Measurements from ENCODE around the gene RBM14.
A peak's percentile ranks its signal among the peaks of the same experiment; 100 is the strongest.
"Not testable (repeated sequence)": the region's sequence is repeated elsewhere in the genome, so short reads cannot be mapped to it uniquely, and the experiment has no call there.

RBM14 gene, protein sequence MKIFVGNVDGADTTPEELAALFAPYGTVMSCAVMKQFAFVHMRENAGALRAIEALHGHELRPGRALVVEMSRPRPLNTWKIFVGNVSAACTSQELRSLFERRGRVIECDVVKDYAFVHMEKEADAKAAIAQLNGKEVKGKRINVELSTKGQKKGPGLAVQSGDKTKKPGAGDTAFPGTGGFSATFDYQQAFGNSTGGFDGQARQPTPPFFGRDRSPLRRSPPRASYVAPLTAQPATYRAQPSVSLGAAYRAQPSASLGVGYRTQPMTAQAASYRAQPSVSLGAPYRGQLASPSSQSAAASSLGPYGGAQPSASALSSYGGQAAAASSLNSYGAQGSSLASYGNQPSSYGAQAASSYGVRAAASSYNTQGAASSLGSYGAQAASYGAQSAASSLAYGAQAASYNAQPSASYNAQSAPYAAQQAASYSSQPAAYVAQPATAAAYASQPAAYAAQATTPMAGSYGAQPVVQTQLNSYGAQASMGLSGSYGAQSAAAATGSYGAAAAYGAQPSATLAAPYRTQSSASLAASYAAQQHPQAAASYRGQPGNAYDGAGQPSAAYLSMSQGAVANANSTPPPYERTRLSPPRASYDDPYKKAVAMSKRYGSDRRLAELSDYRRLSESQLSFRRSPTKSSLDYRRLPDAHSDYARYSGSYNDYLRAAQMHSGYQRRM

DNA sequence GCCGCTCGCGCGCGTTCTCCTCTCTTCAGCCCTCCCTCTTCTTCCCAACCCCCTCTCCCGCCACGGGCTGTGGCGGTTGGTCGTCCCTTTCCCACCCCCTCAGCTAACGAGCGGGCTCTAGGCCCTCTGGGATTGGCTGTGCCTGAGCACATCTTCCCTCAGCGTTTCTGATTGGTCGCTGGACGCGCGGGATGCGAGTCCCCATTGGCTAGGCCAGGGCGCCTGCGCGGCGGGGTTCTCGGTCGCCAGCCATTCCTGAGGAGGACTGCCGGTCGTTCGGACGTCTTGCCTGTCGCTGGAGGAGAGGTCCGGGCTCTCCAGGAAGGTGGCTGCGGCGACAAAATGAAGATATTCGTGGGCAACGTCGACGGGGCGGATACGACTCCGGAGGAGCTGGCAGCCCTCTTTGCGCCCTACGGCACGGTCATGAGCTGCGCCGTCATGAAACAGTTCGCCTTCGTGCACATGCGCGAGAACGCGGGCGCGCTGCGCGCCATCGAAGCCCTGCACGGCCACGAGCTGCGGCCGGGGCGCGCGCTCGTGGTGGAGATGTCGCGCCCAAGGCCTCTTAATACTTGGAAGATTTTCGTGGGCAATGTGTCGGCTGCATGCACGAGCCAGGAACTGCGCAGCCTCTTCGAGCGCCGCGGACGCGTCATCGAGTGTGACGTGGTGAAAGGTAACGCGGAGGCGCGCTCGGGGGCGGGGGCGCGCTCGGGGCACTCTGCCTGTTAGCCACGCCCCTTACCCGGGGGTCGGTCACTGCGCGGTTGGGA is at the start of gene RBM14:
Gene RBM14 (plus strand): TSS at position 252 of the 776 bp plus-strand sequence. CDS start 91 bp downstream, at position 343.
- peak; percentile 100 for DNase-seq

DNA sequence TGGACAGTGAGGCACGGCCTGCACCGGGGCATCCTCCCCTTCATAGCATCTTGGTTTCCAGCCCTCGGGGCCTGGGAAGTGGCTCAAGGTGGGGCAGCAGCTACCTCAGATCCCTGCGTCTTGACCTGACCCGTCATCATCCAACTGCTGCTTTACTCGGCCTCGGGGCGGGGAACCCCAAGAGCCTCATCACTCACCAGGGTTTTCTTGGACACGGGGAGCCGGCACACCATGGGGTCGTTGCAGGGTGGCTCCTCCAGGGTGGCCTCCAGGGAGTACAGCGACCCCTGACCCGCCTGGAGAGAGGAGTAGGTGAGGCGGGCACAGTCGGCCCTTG is 48.7 kb upstream of the RBM14 start:
- no peak for DNase-seq

DNA sequence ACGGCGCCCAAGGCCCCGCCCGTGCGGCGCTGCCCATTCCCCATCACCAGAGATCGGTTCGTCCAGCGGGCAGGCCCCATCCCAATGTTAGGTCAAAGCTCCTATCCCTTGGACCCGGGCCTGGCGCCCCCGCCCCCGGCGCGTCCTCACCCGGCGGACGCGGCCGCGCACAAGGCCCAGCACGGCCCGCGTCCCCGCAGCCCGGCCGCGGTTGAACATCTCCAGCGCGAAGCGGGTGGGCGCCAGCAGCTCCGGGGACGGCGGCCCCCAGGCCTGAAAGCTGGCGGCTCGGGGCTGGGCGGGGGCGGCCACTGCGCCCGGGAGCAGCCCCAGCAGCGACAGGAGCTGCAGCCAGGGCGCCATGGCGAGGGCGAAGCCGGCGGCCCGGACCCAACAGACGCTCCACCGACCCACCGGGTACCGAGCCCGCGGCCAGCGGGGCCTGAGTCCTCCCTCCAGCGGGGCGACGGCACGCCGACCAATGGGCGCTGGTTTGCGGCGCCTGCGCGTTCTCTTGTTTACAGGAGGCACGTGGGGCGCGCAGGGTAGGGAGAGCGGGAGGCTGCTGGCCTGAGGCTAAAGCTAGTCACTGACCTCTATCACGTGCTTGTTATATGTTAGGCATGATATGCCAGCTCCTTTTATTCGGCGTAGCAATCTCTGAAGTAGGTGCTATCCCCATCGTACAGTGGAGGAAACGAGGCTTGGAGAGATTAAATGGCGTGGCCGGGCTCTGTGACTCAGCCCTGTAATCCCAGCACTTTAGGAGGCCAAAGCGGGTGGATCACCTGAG is 48.1 kb upstream of the RBM14 start, which contains the start of gene CTSF:
Gene CTSF (minus strand): TSS at position 483 of the 793 bp plus-strand sequence. CDS start 120 bp downstream, at position 363.
- peak; percentile 70 for DNase-seq

DNA sequence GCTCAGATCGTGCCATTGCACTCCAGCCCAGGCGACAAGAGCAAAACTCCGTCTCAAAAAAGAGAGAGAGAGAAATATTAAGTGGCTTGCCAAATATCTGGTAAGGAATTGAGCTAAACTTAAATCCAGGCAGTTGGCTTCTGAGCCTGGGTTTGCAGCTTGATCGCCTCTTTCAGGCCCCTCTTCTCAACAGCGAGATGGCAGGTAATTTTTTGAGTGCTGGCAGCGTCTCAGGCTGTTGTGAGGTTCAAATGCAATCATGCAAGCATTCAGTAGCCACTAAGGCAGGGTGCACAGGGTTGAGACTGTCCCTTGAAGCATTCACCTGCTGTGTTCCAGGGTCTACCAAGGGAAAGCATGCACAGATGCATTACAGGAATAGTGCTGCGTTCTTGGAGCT is 47.4 kb upstream of the RBM14 start:
- DNase-seq: no peak

DNA sequence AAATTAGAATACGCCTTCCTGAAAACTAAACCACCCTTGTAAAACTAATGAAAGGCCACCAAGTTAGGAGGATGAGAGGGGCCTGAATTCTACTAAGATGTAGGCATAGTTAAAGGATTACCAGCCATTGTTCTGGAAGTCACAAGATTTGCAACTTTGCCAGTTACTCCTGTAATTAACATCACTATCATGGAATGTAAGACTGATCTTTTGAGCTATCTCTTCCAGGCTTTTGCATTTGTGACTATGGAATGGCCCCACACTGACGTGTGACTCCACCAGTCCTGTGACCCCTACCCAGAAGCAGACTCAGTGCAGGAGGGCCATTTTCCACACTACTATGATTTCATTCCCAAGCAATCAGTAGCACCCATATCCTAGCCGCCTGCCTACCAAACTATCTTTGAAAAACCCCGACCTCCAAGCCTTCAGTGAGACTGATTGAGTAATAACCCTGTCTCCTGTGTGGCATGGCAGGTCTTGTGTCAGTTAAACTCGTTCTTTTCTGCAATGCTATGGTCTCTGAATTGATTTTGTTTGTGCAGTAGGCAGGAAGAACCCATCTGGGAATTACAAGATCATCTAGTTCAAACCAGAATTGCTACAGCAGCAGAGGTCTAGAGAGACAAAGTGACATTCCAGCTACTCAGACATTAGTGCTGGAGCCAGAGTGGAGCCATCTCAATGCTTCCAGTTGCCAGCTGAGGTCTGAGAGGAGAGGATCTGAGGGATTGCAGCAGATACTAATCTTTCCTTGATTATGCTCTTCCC is 46.2 kb upstream of the RBM14 start:
- no peak for DNase-seq

DNA sequence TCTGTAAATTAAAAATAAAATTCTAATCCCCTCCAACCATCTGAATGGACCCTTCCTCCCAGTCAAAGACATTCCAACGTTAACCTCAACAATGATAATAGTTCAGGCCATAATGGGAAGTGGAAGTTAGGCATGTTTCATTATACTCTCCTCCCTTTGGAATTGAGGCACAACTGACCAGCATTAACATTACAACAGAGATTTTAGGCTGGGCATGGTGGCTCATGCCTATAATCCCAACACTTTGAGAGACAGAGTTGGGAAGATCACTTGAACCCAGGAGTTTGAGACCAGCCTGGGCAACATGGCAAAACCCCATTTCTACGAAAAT is 45.6 kb upstream of the RBM14 start:
- DNase-seq: no peak

DNA sequence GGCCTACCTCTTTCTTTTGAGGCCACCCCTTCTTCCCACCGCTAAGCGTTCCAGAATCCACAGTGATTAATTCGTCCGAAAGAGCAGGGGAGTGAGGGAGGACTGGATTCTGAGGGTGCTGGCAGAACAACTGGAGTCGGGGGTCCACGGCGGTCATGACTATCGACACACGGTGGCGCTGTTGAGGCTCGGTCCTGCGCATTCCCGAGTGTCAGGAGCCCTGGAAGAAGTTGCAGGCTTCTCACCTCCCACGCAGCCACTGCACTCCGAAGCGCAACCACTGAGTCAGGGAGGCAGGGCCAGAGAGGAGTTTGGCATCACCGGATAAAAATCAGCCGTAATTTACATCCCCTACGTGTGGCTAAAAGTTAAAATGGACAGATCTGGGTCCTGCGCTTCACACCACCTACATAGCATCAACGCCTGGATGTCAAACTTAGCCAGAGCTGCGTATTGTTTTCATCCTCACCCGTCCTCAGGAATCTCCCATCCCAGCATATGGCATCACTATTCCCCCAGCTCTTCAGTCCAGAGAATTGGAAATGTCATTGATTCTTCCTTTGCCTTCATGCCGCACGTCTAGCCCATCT is 37.3 kb upstream of the RBM14 start:
- DNase-seq: peak; percentile 69

DNA sequence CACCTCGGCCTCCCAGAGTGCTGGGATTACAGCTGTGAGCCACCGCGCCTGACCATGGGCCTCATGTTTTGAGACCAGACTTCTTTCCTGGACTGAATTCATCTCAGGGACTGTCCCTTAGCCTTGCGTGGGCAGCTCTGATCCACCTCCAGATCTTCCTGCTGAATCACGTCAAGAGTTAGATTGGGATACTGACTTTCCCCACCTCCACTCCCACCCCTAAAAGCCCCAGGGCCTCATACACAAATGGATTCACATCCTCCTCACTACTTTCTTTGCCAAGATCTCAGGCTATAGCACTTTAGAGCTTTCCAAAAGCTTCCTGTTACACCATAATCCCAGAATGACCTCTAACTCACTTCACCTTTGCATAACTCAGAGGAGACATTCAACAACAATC is 35.6 kb upstream of the RBM14 start:
- DNase-seq: no peak

DNA sequence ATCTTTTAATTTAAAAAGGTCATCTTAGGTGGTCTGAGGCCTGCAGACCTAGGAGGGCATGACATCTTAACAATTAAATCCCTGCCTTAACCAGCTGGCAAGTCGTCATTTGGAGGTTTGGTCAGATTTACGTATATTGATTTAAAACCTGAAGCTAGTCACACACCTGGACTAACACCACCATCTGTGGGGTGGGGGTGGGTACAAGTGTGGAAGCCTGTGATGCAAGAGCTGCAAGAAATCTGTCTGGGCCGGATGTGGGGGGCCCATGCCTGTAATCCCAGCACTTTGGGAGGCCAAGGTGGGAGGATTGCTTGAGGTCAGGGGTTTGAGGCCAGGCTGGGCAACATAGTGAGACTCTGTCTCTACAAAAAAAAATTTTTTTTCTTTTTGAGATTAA is 35.2 kb upstream of the RBM14 start:
- DNase-seq: no peak

DNA sequence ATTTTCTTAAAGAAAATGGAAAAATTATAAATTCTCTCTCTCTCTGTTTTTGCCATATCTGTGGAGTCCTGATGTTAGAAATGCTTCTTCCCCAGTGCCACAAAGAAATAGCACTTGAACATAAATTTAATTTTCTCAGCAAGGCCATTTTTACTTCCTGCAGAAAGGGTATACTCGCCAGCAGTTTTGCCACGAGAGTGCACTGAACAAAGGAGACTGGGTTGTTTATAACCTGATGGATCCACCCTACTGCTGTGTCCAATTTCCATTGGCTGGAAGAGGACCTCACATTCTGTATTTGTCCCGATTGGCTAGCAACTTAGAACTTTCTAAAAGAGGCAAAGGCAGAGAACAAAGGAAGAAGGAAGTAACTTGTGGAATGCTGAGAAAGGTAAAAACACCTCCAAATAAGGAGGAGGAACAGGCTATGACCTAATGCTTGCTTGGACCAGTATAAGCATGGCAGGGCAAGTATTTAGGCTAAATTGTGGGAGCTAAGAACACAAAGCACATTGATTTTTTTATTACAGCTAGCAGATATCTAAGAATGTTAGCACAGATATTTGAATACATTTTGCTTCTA is 33.8 kb upstream of the RBM14 start:
- DNase-seq: not testable (repeated sequence)

DNA sequence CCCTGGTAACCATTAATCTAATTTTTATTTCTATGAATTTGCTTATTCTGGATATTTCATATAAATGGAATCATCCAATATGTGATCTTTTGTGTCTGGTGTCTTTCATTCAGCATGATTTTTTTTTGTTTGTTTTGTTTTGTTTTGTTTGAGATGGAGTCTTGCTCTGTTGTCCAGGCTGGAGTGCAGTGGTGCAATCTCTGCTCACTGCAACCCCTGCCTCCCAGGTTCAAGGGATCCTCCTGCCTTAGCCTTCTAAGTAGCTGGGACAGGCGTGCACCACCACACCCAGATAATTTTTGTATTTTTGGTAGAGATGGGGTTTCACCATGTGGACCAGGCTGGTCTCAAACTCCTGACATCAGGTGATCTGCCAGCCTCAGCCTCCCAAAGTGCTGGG is 31.0 kb upstream of the RBM14 start:
- DNase-seq: not testable (repeated sequence)

DNA sequence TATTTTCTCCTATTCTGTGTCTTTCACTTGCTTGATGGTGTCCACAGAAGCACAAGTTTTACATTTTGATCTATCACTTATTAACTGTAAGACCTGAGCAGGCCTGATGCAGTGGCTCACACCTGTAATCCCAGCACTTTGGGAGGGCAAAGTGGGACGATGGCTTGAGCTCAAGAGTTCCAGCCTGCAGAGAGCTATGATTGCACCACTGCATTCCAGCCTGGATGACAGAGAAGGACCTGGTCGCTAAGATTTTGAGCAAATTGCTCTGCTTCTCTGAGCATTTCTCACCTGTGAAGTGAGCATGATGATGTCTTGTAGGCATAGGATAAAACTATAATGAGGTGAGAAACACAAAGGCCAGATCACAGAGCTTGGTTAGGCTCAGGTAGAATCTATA is 30.3 kb upstream of the RBM14 start:
- DNase-seq: no peak

DNA sequence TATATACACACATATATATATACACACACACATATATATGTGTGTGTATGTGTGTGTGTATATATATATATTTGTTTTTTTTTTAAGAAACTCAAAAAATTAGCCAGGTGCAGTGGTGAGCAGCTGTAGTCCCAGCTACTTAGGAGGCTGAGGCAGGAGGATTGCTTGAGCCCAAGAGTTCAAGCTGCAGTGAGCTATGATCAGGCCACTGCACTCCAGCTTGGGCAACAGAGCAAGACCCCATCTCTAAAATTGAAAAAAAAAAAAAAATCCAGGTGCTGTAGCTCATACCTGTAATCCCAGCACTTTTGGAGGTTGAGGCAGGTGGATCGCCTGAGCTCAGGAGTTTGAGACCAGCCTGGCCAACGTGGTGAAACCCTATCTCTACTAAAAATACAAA is 27.1 kb upstream of the RBM14 start:
- not testable (repeated sequence) for DNase-seq

DNA sequence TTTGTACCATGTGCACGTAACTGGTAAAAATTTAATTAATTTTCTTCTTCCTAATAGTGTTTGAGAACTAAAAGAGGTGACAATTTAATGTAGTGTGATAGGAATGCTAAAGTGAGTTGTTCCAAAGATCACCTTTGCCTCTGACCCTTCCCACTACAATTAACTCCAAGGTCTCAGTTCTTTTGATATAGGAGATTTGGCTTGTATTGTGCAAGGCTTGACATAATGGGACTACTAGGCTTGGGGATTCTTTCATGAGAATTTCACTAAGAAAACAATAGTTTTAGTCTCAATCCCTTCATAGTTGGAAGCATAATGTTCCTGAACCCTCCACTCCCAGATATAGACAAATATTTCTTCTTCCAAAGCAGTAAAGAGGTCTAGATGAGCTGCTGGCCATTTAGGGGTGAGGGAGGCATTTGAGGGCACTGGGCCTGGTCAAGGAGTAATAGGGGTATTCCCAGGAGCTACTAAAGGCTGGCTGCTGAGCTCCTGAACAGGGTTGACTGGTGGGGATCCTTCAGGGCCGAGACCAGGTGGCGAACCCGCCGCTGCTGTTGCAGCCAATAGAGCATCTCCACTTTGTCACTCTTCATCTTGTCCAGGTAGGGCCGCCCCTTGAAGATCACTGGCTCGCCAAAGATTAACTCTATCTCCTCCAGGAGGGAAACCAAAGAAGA is 26.3 kb upstream of the RBM14 start:
- DNase-seq: no peak

DNA sequence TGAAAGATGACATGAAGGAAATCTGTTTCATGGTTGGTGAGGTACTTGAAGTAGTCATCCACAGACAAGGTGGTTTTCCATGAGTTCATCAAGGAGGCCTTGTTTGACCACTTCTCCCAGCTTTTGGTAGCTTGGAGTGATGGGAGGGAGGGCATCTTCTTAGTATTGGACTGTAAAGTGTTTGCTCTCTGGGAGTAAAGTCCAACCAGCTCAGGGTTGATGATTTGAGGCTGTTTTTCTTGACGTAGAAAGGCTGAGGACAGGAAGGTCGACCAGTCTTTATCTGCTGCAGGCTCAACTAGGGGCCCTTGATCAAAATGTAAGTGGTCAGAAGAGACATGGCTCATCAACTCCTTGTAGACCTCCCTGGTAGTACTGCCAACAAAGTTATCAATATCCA is 25.3 kb upstream of the RBM14 start:
- no peak for DNase-seq

DNA sequence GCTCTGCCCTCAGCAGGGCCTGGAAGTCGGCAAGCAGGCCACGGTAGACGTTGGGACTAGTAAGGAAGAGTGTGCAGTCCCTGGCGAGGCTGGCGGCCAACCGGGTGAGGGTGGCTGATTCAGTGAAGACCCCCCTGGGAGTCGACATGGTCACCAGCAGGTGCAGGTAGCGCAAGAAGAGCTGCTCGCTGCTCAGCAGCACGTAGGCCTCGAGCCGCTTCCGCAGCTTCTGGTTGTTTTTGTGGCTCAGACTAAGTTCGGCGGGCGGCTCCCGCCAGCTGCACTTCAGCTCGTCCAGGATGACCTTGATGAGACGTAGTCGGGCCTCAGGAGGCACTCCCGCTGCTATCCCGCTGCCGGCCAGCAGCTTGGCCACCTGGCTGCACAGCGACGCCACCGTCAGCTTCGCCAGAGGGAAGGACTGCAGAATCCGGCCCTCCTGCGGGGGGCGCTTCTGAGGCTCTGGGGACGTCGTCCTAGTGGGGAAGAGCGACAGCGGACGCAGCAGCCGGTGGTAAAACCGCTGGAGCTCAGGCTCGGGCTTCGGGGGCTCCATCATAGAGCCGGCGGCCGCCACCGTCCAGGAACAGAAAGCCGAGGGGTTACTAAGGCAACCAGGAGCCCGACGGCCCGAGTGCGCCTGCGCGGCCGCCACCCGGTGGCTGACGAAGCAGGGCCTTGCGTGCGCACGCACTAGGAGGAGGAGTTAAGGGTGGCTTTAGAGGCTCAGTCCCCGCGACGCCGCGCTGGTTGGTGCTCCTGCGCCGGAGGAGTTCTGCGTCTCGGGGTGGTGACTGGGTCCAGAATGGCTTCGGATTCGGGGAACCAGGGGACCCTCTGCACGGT is 23.8 kb upstream of the RBM14 start, which contains the start of the genes CCDC87 and CCS:
Gene CCDC87 (minus strand): TSS at position 607 of the 846 bp plus-strand sequence. CDS start 48 bp downstream, at position 559.
Gene CCS (plus strand): TSS at position 729 of the 846 bp plus-strand sequence. CDS start 77 bp downstream, at position 806.
- peak; percentile 93 for DNase-seq

DNA sequence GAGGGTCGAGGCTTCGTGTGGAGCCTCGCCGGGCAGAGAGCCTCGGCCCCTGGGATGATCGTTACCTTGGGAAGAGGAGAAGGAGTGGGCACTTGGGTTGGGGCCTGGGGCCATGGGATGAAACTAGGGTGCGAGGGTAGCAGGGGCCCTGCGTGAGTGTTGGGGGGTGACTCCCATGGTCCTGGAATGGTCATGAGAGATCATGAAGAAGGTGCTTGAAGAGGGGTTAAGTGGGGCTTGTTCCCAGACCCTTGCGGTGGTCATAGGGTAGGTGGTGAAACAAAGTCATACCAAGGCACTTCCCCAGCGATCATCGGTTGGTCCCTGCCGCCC is 23.2 kb upstream of the RBM14 start:
- no peak for DNase-seq

DNA sequence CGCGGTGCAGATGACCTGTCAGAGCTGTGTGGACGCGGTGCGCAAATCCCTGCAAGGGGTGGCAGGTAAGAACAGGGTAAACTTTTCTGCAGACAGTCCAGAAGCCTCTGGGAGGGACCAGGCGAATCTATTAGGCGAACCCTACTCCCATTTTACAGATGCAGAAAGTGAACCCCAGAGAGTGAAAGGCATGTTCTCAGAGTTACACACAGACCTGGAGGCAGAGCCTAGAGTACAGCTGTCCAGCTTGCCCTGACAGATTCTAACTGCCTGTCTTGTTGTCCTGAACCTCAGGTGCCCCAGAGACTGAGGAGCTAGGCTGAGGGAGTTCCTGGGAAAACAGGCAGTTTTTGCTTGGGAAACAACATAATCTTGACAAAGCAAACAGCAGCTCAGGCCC is 22.8 kb upstream of the RBM14 start:
- DNase-seq: no peak

DNA sequence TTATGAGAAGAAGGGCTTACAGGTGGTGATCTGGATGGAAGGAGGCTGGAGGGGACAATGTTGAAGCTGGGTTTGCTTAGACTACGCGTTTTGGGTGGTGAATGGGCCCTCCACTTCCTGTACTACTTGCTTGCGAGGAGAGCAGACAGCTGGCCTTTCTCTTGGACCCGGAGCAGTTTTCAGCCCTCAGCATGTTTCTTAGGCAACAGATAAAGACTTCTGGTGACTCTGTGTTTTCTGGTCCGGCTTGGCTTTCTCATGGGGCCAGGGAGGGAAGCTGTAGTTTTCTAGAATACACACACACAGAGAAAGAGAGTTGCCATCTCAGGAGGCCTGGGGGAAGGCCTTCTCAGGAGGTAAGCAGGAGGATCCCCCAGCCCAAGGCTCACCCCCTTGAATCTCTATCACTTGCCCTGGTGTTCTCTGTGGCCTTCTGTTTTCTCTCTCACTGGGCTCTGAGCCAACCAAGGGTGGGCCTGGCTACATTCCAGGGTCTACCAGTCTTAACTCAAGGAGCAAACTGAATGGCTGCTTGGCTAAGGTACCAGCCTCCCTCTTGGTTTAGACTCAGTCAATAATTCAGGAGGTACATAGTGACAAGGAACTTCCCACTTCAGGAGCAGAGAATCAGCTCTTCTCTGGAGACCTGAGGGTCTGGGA is 21.1 kb upstream of the RBM14 start:
- DNase-seq: no peak

Data from fibroblast of skin of right biceps (primary cell).